GM21529 (cell line): Measurements from ENCODE around the gene OR10V1.
A peak's percentile ranks its signal among the peaks of the same experiment; 100 is the strongest.

ENCODE experiments used
- ATAC-seq: cut with Tn5 transposase; IDR thresholded peaks from one replicate; pipeline ENCODE4 v1.9.1; 2021; ENCODE audit not compliant: unreplicated experiment

OR10V1 gene

GRCh38 chr11:59668950-59669610 is 44.6 kb downstream of the OR10V1 start, which contains the start of gene PATL1:
Gene PATL1 (minus strand): TSS chr11:59669037. CDS start chr11:59668895, 142 bp downstream.
- ATAC-seq: peak; percentile 94

GRCh38 chr11:59668188-59668949 is 45.3 kb downstream of the OR10V1 start:
- ATAC-seq: peak; percentile 27

GRCh38 chr11:59667812-59668187 is 45.8 kb downstream of the OR10V1 start:
- ATAC-seq: no peak

GRCh38 chr11:59666969-59667368 is 46.7 kb downstream of the OR10V1 start:
- no peak for ATAC-seq
